Suprapubic skin (tissue), 4 donors: ENCODE measurements around the gene UNC45A.

Source experiments
- EP300 ChIP-seq: sonication (generic); formaldehyde crosslinking; IDR thresholded peaks from one replicate; pipeline ENCODE4 v1.6.1; 2017; ENCODE audit warnings: antibody characterized with exemption
- POLR2A ChIP-seq, 2 donors: fragments of 450-650 bp; IDR thresholded peaks; one replicate each; pipeline ENCODE4 v1.6.1; 2017; ENCODE audit warnings: antibody characterized with exemption in 2 of 2, mild to moderate bottlenecking in 2 of 2, moderate library complexity in 2 of 2
- POLR2AphosphoS5 ChIP-seq, 3 donors: sonication (generic); formaldehyde crosslinking; IDR thresholded peaks; one replicate each; pipeline ENCODE4 v1.6.1; 2017; ENCODE audit warnings: antibody characterized with exemption in 3 of 3
- TF ChIP-seq, protein P1 (sequence below), 2 donors: fragments of 200-600 bp in 1 of 2; fragments of 450-650 bp in 1 of 2; sonication (generic) in 1 of 2; IDR thresholded peaks; one replicate each; pipeline ENCODE4 v1.5.1; 2016 to 2019; ENCODE audit warnings: antibody characterized with exemption in 2 of 2, mild to moderate bottlenecking in 1 of 2, moderate library complexity in 1 of 2

DNA sequence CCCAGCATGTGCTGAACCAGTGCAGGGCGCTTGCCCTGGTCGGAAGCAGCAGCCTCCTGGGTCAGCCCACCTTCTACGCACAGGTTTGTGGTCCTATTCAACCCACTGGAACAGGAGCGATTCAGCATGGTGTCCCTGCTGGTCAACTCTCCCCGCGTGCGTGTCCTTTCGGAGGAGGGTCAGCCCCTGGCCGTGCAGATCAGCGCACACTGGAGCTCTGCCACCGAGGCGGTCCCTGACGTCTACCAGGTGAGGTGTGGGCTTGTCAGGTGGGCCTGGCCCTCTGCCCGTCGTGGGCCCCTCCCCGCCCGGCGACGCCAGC lies 23.8 kb upstream of the UNC45A start:
- TF ChIP-seq, protein P1, sequence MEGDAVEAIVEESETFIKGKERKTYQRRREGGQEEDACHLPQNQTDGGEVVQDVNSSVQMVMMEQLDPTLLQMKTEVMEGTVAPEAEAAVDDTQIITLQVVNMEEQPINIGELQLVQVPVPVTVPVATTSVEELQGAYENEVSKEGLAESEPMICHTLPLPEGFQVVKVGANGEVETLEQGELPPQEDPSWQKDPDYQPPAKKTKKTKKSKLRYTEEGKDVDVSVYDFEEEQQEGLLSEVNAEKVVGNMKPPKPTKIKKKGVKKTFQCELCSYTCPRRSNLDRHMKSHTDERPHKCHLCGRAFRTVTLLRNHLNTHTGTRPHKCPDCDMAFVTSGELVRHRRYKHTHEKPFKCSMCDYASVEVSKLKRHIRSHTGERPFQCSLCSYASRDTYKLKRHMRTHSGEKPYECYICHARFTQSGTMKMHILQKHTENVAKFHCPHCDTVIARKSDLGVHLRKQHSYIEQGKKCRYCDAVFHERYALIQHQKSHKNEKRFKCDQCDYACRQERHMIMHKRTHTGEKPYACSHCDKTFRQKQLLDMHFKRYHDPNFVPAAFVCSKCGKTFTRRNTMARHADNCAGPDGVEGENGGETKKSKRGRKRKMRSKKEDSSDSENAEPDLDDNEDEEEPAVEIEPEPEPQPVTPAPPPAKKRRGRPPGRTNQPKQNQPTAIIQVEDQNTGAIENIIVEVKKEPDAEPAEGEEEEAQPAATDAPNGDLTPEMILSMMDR (IDR thresholded peaks at IDR 0.05): no peak
- TF ChIP-seq EP300: no peak
- TF ChIP-seq POLR2AphosphoS5 (IDR thresholded peaks at IDR 0.05): no peak
- TF ChIP-seq POLR2A (IDR thresholded peaks at IDR 0.05): no peak
